HepG2 (cell line): ENCODE results near the gene FALEC. TPM values are rescaled to one million over a fixed set of nuclear protein-coding genes. Genes with fewer than 3 reads are reported as not detected.

Source experiments
- CBFB ChIP-seq: sonication (generic); formaldehyde crosslinking; IDR thresholded peaks from 2 replicates; pipeline ENCODE4 v1.4.0; 2020; ENCODE audit warnings: missing genetic modification reagents
- CREB1 ChIP-seq, 2 experiments: fragments of 450-650 bp in 1 of 2; IDR thresholded peaks; 2 replicates each; pipeline ENCODE4 v1.6.1; 2016 to 2017; ENCODE audit warnings: control low read depth in 1 of 2, mild to moderate bottlenecking in 1 of 2, missing compliant biosample characterization in 1 of 2, missing genetic modification characterization in 1 of 2
- IRF2 ChIP-seq: IDR thresholded peaks from 2 replicates; pipeline ENCODE4 v1.6.1; 2018; ENCODE audit warnings: missing genetic modification reagents, missing compliant biosample characterization
- KLF13 ChIP-seq: sonication (generic); formaldehyde crosslinking; IDR thresholded peaks from 2 replicates; pipeline ENCODE4 v1.4.0; 2020; ENCODE audit warnings: mild to moderate bottlenecking, missing genetic modification reagents
- NFE2 ChIP-seq: sonication (generic); formaldehyde crosslinking; IDR thresholded peaks from 2 replicates; pipeline ENCODE4 v1.4.0; 2020; ENCODE audit warnings: missing genetic modification reagents
- TP53 ChIP-seq: sonication (generic); formaldehyde crosslinking; conservative IDR thresholded peaks from 2 replicates; pipeline ENCODE4 v1.4.0; 2020; ENCODE audit warnings: missing genetic modification reagents
- ZNF225 ChIP-seq: sonication (generic); formaldehyde crosslinking; IDR thresholded peaks from 2 replicates; pipeline ENCODE4 v1.4.0; 2020; ENCODE audit warnings: mild to moderate bottlenecking, missing genetic modification reagents
- ZNF737 ChIP-seq: sonication (generic); formaldehyde crosslinking; IDR thresholded peaks from 2 replicates; pipeline ENCODE4 v1.5.0; 2020; ENCODE audit warnings: missing genetic modification reagents, mild to moderate bottlenecking, borderline replicate concordance
- ZNF839 ChIP-seq: sonication (generic); formaldehyde crosslinking; IDR thresholded peaks from 2 replicates; pipeline ENCODE4 v1.4.0; 2020; ENCODE audit warnings: missing genetic modification reagents, mild to moderate bottlenecking, borderline replicate concordance
- polyA plus RNA-seq, 8 experiments: library from polyadenylated mRNA; depleted of rRNA in 3 of 8; stranded (reverse) in 7 of 8; unstranded in 1 of 8; fragments of >200 nt; fragmentation: Illumina TruSeq in 4 of 8; extraction: Trizol in 4 of 8; gene quantifications; 2 replicates each; pipeline versions ENCODE4 v1.2.1 to v1.2.3, GENCODE V29; 2011 to 2016; ENCODE audit warnings: low read depth in 4 of 8, missing spikeins in 1 of 8, mixed read lengths in 1 of 8; ENCODE audit not compliant: insufficient read depth in 1 of 8
- total RNA-seq, 5 experiments: library from RNA; depleted of rRNA; stranded (reverse); fragments of >200 nt; fragmentation: Illumina TruSeq; extraction: Trizol; gene quantifications; 2 replicates each; pipeline ENCODE4 v1.2.3, GENCODE V29; 2016; ENCODE audit warnings: low read depth in 1 of 5
- TF ChIP-seq, protein P1 (sequence below): sonication (generic); formaldehyde crosslinking; IDR thresholded peaks from 2 replicates; pipeline ENCODE4 v1.4.0; 2020; ENCODE audit warnings: missing genetic modification reagents, borderline replicate concordance
- TF ChIP-seq, protein P2 (sequence below): sonication (generic); formaldehyde crosslinking; IDR thresholded peaks from 2 replicates; pipeline ENCODE4 v1.5.0; 2020; ENCODE audit warnings: missing genetic modification reagents
- TF ChIP-seq, protein P3 (sequence below): sonication (generic); formaldehyde crosslinking; IDR thresholded peaks from 2 replicates; pipeline ENCODE4 v1.5.1; 2020; ENCODE audit warnings: missing genetic modification reagents, mild to moderate bottlenecking, borderline replicate concordance

FALEC gene
- total and polyA plus RNA-seq, 2 of the 13 experiments (the other 11 are each of a cell fraction or from before 2014, with no cell fraction given): 0.33 to 0.71 TPM

DNA sequence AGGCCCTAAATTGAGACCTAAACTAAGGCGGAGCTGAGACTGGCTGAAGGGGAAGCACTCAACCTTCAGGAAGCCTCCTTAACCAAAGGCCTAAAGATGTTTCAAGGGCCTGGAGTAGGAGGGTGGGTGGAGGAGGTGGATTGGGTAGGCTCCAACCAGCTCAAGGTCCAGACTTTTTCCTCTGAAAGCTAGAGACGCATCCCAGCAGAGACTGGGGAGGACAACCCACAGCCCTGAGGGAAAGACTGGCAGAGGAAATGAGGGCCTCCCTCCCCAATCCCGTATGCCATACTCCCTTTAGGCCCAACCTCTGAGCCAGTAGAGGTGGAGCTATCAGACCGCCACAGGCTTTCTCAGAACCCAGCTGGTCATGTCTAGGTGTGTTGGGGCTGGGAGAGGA is 6.6 kb upstream of the FALEC start (continued):
- TF ChIP-seq, protein P1, sequence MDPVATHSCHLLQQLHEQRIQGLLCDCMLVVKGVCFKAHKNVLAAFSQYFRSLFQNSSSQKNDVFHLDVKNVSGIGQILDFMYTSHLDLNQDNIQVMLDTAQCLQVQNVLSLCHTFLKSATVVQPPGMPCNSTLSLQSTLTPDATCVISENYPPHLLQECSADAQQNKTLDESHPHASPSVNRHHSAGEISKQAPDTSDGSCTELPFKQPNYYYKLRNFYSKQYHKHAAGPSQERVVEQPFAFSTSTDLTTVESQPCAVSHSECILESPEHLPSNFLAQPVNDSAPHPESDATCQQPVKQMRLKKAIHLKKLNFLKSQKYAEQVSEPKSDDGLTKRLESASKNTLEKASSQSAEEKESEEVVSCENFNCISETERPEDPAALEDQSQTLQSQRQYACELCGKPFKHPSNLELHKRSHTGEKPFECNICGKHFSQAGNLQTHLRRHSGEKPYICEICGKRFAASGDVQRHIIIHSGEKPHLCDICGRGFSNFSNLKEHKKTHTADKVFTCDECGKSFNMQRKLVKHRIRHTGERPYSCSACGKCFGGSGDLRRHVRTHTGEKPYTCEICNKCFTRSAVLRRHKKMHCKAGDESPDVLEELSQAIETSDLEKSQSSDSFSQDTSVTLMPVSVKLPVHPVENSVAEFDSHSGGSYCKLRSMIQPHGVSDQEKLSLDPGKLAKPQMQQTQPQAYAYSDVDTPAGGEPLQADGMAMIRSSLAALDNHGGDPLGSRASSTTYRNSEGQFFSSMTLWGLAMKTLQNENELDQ (CRISPR knock-in tag): no peak
- no peak for TF ChIP-seq CBFB (CRISPR knock-in tag)
- TF ChIP-seq TP53 (CRISPR knock-in tag): no peak
- TF ChIP-seq, protein P2, sequence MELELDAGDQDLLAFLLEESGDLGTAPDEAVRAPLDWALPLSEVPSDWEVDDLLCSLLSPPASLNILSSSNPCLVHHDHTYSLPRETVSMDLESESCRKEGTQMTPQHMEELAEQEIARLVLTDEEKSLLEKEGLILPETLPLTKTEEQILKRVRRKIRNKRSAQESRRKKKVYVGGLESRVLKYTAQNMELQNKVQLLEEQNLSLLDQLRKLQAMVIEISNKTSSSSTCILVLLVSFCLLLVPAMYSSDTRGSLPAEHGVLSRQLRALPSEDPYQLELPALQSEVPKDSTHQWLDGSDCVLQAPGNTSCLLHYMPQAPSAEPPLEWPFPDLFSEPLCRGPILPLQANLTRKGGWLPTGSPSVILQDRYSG (CRISPR knock-in tag): no peak
- no peak for TF ChIP-seq CREB1 (IDR thresholded peaks at IDR 0.05)
- TF ChIP-seq CREB1 (CRISPR knock-in tag; IDR thresholded peaks at IDR 0.05): no peak
- TF ChIP-seq, protein P3, sequence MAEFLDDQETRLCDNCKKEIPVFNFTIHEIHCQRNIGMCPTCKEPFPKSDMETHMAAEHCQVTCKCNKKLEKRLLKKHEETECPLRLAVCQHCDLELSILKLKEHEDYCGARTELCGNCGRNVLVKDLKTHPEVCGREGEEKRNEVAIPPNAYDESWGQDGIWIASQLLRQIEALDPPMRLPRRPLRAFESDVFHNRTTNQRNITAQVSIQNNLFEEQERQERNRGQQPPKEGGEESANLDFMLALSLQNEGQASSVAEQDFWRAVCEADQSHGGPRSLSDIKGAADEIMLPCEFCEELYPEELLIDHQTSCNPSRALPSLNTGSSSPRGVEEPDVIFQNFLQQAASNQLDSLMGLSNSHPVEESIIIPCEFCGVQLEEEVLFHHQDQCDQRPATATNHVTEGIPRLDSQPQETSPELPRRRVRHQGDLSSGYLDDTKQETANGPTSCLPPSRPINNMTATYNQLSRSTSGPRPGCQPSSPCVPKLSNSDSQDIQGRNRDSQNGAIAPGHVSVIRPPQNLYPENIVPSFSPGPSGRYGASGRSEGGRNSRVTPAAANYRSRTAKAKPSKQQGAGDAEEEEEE: no peak
- no peak for TF ChIP-seq ZNF225 (CRISPR knock-in tag)
- TF ChIP-seq ZNF839: no peak
- no peak for TF ChIP-seq NFE2 (CRISPR knock-in tag)
- no peak for TF ChIP-seq IRF2
- TF ChIP-seq KLF13: no peak
- TF ChIP-seq ZNF737 (CRISPR knock-in tag): no peak
